ENCODE data around the gene GZMA. TPM values are rescaled to one million over a fixed set of nuclear protein-coding genes. Genes with fewer than 3 reads are reported as not detected.
"Not testable (repeated sequence)": the region's sequence is repeated elsewhere in the genome, so short reads cannot be mapped to it uniquely, and the experiment has no call there.

The GZMA gene
- total RNA-seq: 5.3 TPM

- intact Hi-C loops (cut with DNase I): no loop called here
Measured at GRCh38 chr5:55102348-55102747, at the start of gene GZMA. Gene GZMA, plus strand, starts transcription at chr5:55102646. Its CDS starts 37 bp downstream, at chr5:55102683.

GRCh38 chr5:55055183-55055582 is 47.3 kb upstream of the GZMA start:
- DNase-seq (ENCODE audit: low spot score) (no peak), ATAC-seq (no peak)
- intact Hi-C loops (cut with DNase I): no loop called here

More at GRCh38 chr5:55102348-55102747, at the start of gene GZMA:
- DNase-seq (ENCODE audit: low spot score) (no peak), ATAC-seq (no peak)

- intact Hi-C loops (cut with DNase I): no loop called here
- no peak for ATAC-seq
- DNase-seq (ENCODE audit: low spot score): no peak
Measured at GRCh38 chr5:55062039-55062779, 40.2 kb upstream of the GZMA start.

GRCh38 chr5:55063220-55063863 is 39.1 kb upstream of the GZMA start:
- DNase-seq (ENCODE audit: low spot score): no peak
- intact Hi-C loops (cut with DNase I): no loop called here
- ATAC-seq: no peak

GRCh38 chr5:55063899-55064298 is 38.5 kb upstream of the GZMA start:
- ATAC-seq (no peak), DNase-seq (ENCODE audit: low spot score) (no peak)
- intact Hi-C loops (cut with DNase I): no loop called here

- intact Hi-C loops (cut with DNase I): no loop called here
- no peak for ATAC-seq
- DNase-seq (ENCODE audit: low spot score): no peak
Measured at GRCh38 chr5:55064523-55064922, 37.9 kb upstream of the GZMA start.

- intact Hi-C loops (cut with DNase I): no loop called here
- DNase-seq (ENCODE audit: low spot score) (no peak), ATAC-seq (no peak)
Measured at GRCh38 chr5:55066277-55066676, 36.2 kb upstream of the GZMA start.

GRCh38 chr5:55070968-55071367 is 31.5 kb upstream of the GZMA start:
- intact Hi-C loops (cut with DNase I): no loop called here
- ATAC-seq (no peak), DNase-seq (ENCODE audit: low spot score) (no peak)

GRCh38 chr5:55071413-55071812 is 31.0 kb upstream of the GZMA start:
- intact Hi-C loops (cut with DNase I): no loop called here
- no peak for DNase-seq (ENCODE audit: low spot score)
- no peak for ATAC-seq

GRCh38 chr5:55072666-55073065 is 29.8 kb upstream of the GZMA start:
- DNase-seq (ENCODE audit: low spot score): no peak
- intact Hi-C loops (cut with DNase I): no loop called here
- ATAC-seq: no peak

GRCh38 chr5:55073211-55073610 is 29.2 kb upstream of the GZMA start:
- DNase-seq (ENCODE audit: low spot score) (no peak), ATAC-seq (no peak)
- intact Hi-C loops (cut with DNase I): no loop called here

- ATAC-seq (no peak), DNase-seq (ENCODE audit: low spot score) (no peak)
- intact Hi-C loops (cut with DNase I): no loop called here
Measured at GRCh38 chr5:55081541-55081940, 20.9 kb upstream of the GZMA start.

GRCh38 chr5:55089301-55089700 is 13.1 kb upstream of the GZMA start:
- DNase-seq (ENCODE audit: low spot score); ATAC-seq; intact Hi-C loops (cut with DNase I): not testable (repeated sequence)

- ATAC-seq; DNase-seq (ENCODE audit: low spot score); intact Hi-C loops (cut with DNase I): not testable (repeated sequence)
Measured at GRCh38 chr5:55091011-55091410, 11.4 kb upstream of the GZMA start.

GRCh38 chr5:55096182-55096581 is 6.3 kb upstream of the GZMA start:
- ATAC-seq: no peak
- intact Hi-C loops (cut with DNase I): no loop called here
- no peak for DNase-seq (ENCODE audit: low spot score)

GRCh38 chr5:55096861-55097260 is 5.6 kb upstream of the GZMA start:
- intact Hi-C loops (cut with DNase I): no loop called here
- ATAC-seq (no peak), DNase-seq (ENCODE audit: low spot score) (no peak)

- DNase-seq (ENCODE audit: low spot score); ATAC-seq; intact Hi-C loops (cut with DNase I): not testable (repeated sequence)
Measured at GRCh38 chr5:55101148-55101547, 1.3 kb upstream of the GZMA start.

GRCh38 chr5:55101556-55102276 is 730 bp upstream of the GZMA start:
- ATAC-seq (no peak), DNase-seq (ENCODE audit: low spot score) (no peak)
- intact Hi-C loops (cut with DNase I): no loop called here

GRCh38 chr5:55104036-55104772 is 1.8 kb downstream of the GZMA start:
- intact Hi-C loops (cut with DNase I): no loop called here
- no peak for ATAC-seq
- DNase-seq (ENCODE audit: low spot score): no peak
